ENCODE data around the gene ZNF362. TPM values are rescaled to one million over a fixed set of nuclear protein-coding genes. Genes with fewer than 3 reads are reported as not detected.

The ZNF362 gene
- total and polyA plus RNA-seq, 2 of the 13 experiments (the other 11 are each of a cell fraction or from before 2014, with no cell fraction given): 8.3 to 14.2 TPM

DNA sequence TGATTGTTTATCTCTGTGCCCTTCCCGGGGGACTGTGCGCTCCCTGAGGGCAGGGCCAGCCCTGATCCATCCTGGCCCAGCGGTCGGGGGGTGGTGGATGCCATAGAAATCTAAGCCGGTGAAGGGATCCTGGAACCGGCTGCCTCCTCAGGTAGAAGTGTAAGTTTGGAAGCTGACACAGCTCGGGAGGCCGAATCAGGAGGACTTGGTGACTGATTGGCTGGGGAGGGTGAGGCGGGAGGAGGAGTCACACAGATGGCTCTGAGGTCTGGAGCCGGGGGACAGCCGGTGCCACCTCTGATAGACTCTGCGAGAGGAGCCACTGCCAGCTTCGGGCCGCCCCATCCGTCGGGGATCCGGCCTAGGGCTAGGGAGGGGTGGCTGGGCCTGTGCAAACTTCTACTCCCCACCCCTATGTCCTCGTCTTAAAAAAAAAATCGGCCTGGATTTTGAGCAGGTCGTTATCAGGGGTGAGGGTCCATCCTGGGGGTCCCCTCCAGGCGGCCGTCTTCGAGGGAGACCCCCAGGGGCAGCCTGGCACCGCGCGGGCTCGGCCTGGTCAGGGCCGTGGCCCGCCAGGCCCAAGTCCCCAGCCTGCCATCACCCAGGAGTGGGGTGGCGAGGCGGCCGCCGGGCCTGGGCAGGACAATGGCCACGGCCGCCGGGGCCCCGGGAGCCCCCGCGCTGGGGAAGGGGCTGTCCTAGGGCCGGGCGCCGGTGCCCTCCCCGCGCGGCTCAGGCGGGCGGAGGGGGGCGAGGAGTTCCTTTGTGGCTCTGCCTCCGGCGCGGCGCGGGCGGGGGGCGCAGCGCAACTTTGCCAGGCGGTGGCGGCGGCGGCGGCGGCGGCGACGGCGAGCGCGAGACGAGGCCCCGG lies 708 bp upstream of the ZNF362 start (continued):
- no peak for TF ChIP-seq ARNTL (CRISPR knock-in tag; IDR thresholded peaks at IDR 0.05)
- TF ChIP-seq KMT2B (CRISPR knock-in tag; IDR thresholded peaks at IDR 0.05): no peak
- no peak for TF ChIP-seq NR3C1 (CRISPR knock-in tag; IDR thresholded peaks at IDR 0.05)
- TF ChIP-seq, protein P1, sequence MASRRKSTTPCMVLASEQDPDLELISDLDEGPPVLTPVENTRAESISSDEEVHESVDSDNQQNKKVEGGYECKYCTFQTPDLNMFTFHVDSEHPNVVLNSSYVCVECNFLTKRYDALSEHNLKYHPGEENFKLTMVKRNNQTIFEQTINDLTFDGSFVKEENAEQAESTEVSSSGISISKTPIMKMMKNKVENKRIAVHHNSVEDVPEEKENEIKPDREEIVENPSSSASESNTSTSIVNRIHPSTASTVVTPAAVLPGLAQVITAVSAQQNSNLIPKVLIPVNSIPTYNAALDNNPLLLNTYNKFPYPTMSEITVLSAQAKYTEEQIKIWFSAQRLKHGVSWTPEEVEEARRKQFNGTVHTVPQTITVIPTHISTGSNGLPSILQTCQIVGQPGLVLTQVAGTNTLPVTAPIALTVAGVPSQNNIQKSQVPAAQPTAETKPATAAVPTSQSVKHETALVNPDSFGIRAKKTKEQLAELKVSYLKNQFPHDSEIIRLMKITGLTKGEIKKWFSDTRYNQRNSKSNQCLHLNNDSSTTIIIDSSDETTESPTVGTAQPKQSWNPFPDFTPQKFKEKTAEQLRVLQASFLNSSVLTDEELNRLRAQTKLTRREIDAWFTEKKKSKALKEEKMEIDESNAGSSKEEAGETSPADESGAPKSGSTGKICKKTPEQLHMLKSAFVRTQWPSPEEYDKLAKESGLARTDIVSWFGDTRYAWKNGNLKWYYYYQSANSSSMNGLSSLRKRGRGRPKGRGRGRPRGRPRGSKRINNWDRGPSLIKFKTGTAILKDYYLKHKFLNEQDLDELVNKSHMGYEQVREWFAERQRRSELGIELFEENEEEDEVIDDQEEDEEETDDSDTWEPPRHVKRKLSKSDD (CRISPR knock-in tag; IDR thresholded peaks at IDR 0.05; ENCODE audit: low read depth): no peak
- TF ChIP-seq, protein P2, sequence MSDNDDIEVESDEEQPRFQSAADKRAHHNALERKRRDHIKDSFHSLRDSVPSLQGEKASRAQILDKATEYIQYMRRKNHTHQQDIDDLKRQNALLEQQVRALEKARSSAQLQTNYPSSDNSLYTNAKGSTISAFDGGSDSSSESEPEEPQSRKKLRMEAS (IDR thresholded peaks at IDR 0.05): peak; percentile 43
- TF ChIP-seq ZNF431 (CRISPR knock-in tag; IDR thresholded peaks at IDR 0.05; ENCODE audit: borderline replicate concordance, low read depth): no peak
- no peak for TF ChIP-seq ZNF782 (CRISPR knock-in tag; IDR thresholded peaks at IDR 0.05; ENCODE audit: borderline replicate concordance)
- no peak for TF ChIP-seq FOXC1 (CRISPR knock-in tag; IDR thresholded peaks at IDR 0.05; ENCODE audit: borderline replicate concordance)
- TF ChIP-seq ZNF484 (CRISPR knock-in tag; IDR thresholded peaks at IDR 0.05; ENCODE audit: borderline replicate concordance, low read depth): no peak
- no peak for TF ChIP-seq SIN3B (IDR thresholded peaks at IDR 0.05; ENCODE audit: low read length)
- no peak for TF ChIP-seq TCF7L2 (IDR thresholded peaks at IDR 0.05; ENCODE audit: low read depth, low read length)
- 0 out of 2 replicates have a peak, but pooled peaks have one; percentile 68 for TF ChIP-seq NRL (CRISPR knock-in tag; IDR thresholded peaks at IDR 0.05; ENCODE audit: borderline replicate concordance)
- TF ChIP-seq, protein P3, sequence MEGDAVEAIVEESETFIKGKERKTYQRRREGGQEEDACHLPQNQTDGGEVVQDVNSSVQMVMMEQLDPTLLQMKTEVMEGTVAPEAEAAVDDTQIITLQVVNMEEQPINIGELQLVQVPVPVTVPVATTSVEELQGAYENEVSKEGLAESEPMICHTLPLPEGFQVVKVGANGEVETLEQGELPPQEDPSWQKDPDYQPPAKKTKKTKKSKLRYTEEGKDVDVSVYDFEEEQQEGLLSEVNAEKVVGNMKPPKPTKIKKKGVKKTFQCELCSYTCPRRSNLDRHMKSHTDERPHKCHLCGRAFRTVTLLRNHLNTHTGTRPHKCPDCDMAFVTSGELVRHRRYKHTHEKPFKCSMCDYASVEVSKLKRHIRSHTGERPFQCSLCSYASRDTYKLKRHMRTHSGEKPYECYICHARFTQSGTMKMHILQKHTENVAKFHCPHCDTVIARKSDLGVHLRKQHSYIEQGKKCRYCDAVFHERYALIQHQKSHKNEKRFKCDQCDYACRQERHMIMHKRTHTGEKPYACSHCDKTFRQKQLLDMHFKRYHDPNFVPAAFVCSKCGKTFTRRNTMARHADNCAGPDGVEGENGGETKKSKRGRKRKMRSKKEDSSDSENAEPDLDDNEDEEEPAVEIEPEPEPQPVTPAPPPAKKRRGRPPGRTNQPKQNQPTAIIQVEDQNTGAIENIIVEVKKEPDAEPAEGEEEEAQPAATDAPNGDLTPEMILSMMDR (CRISPR knock-in tag; IDR thresholded peaks at IDR 0.05): no peak
- TF ChIP-seq ZNF558 (CRISPR knock-in tag; IDR thresholded peaks at IDR 0.05; ENCODE audit: borderline replicate concordance): peak; percentile 38; the same call in 1 of the 2 replicates
- TF ChIP-seq TBX3 (IDR thresholded peaks at IDR 0.05; ENCODE audit: borderline replicate concordance): no peak
- no peak for TF ChIP-seq ZNF510 (CRISPR knock-in tag; IDR thresholded peaks at IDR 0.05; ENCODE audit: low read depth)
- TF ChIP-seq, protein P4, sequence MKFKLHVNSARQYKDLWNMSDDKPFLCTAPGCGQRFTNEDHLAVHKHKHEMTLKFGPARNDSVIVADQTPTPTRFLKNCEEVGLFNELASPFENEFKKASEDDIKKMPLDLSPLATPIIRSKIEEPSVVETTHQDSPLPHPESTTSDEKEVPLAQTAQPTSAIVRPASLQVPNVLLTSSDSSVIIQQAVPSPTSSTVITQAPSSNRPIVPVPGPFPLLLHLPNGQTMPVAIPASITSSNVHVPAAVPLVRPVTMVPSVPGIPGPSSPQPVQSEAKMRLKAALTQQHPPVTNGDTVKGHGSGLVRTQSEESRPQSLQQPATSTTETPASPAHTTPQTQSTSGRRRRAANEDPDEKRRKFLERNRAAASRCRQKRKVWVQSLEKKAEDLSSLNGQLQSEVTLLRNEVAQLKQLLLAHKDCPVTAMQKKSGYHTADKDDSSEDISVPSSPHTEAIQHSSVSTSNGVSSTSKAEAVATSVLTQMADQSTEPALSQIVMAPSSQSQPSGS (CRISPR knock-in tag; IDR thresholded peaks at IDR 0.05): no peak
- no peak for TF ChIP-seq PAWR (CRISPR knock-in tag; IDR thresholded peaks at IDR 0.05; ENCODE audit: borderline replicate concordance)
- TF ChIP-seq, protein P5, sequence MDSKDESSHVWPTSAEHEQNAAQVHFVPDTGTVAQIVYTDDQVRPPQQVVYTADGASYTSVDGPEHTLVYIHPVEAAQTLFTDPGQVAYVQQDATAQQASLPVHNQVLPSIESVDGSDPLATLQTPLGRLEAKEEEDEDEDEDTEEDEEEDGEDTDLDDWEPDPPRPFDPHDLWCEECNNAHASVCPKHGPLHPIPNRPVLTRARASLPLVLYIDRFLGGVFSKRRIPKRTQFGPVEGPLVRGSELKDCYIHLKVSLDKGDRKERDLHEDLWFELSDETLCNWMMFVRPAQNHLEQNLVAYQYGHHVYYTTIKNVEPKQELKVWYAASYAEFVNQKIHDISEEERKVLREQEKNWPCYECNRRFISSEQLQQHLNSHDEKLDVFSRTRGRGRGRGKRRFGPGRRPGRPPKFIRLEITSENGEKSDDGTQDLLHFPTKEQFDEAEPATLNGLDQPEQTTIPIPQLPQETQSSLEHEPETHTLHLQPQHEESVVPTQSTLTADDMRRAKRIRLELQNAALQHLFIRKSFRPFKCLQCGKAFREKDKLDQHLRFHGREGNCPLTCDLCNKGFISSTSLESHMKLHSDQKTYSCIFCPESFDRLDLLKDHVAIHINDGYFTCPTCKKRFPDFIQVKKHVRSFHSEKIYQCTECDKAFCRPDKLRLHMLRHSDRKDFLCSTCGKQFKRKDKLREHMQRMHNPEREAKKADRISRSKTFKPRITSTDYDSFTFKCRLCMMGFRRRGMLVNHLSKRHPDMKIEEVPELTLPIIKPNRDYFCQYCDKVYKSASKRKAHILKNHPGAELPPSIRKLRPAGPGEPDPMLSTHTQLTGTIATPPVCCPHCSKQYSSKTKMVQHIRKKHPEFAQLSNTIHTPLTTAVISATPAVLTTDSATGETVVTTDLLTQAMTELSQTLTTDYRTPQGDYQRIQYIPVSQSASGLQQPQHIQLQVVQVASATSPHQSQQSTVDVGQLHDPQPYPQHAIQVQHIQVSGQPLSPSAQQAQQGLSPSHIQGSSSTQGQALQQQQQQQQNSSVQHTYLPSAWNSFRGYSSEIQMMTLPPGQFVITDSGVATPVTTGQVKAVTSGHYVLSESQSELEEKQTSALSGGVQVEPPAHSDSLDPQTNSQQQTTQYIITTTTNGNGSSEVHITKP (CRISPR knock-in tag; IDR thresholded peaks at IDR 0.05; ENCODE audit: low read depth): no peak

All from HepG2 (cell line).